Measurements from ENCODE around the gene SEPTIN10. TPM values are rescaled to one million over a fixed set of nuclear protein-coding genes. Genes with fewer than 3 reads are reported as not detected.

Gene SEPTIN10
- total RNA-seq, 1 experiment from 2014 or later = 92.5 TPM

GRCh38 chr2:109649736-109650695, 36.2 kb upstream of the SEPTIN10 start:
- H4K8ac ChIP-seq (replicated peaks; ENCODE audit: insufficient read length, low read depth, low read length) = no peak overlapping the region
- TF ChIP-seq CTCF (conservative IDR thresholded peaks at IDR 0.05) = no peak
- H3K9me3 Mint-ChIP-seq = no peaks in the 10 kb centered on the region
- no peak overlapping the region for H2BK12ac ChIP-seq (ENCODE audit: insufficient read length, low read depth, low read length)
- no peak overlapping the region for H3K18ac ChIP-seq (ENCODE audit: insufficient read length, low read depth, low read length)
- H3K79me1 ChIP-seq (ENCODE audit: insufficient read depth, low read depth, low read length, poor library complexity, severe bottlenecking) = no peaks in the 10 kb centered on the region
- no peak overlapping the region for H2AK5ac ChIP-seq (ENCODE audit: insufficient read length, low read length)
- H3K4me1 Mint-ChIP-seq = peaks cover 16 to 23% of the 10 kb centered on the region in 2 experiments
- H4K20me1 ChIP-seq (ENCODE audit: control insufficient read depth, insufficient read depth, insufficient read length) = no peaks in the 10 kb centered on the region
- H3K27ac ChIP-seq (ENCODE audit: insufficient read length, low read depth, low read length) = no peak overlapping the region
- no peak overlapping the region for H2AFZ ChIP-seq (ENCODE audit: low read length)
- H3K79me2 ChIP-seq (ENCODE audit: insufficient read depth, low read length) = no peaks in the 10 kb centered on the region
- H4K91ac ChIP-seq (ENCODE audit: insufficient read length, low read depth, low read length) = no peak overlapping the region
- no peak overlapping the region for H3K9ac ChIP-seq (ENCODE audit: extremely low read depth, insufficient read length, low read length)
- no peaks in the 10 kb centered on the region for H3K27me3 ChIP-seq (ENCODE audit: insufficient read depth, low read length)
- no peak overlapping the region for H3K4me3 Mint-ChIP-seq
- DNase-seq = no peak
- no peak overlapping the region for H3K56ac ChIP-seq (ENCODE audit: insufficient read length, low read depth, low read length)
- no peak overlapping the region for H3K4ac ChIP-seq (ENCODE audit: low read depth, low read length)
- H3K14ac ChIP-seq (ENCODE audit: insufficient read depth, low read length) = no peak overlapping the region
- H2BK20ac ChIP-seq (ENCODE audit: low read depth, low read length, poor library complexity, severe bottlenecking) = no peak overlapping the region
- no peak overlapping the region for H4K5ac ChIP-seq (ENCODE audit: insufficient read length, low read depth, low read length)
- no peaks in the 10 kb centered on the region for H3K9me3 ChIP-seq (ENCODE audit: control insufficient read depth, low read depth, low read length)
- WGBS (ENCODE audit: extremely low coverage, insufficient read length, low lambda C conversion rate) = no CpG with 5 or more reads among the region's 14 CpGs
- H3K4me1 ChIP-seq (ENCODE audit: insufficient read depth, low read length) = no peaks in the 10 kb centered on the region; the same call in 1 of the 2 replicates
- H2BK120ac ChIP-seq (ENCODE audit: low read depth, low read length, poor library complexity, severe bottlenecking) = no peak overlapping the region
- no peak overlapping the region for H2BK5ac ChIP-seq (ENCODE audit: insufficient read length, low read length)
- no peaks in the 10 kb centered on the region for H3K36me3 Mint-ChIP-seq (ENCODE audit: insufficient read depth in 1 of 3, low read depth in 3 of 3)
- H3T11ph ChIP-seq (ENCODE audit: low read length) = no peak overlapping the region
- no peak overlapping the region for H3K4me2 ChIP-seq (ENCODE audit: insufficient read depth, insufficient read length, low read length)
- no peak overlapping the region for H2BK15ac ChIP-seq (ENCODE audit: low read depth, low read length)
- no peak overlapping the region; a peak in 1 of 7 replicates for H3K27ac Mint-ChIP-seq
- H3K23ac ChIP-seq (ENCODE audit: insufficient read length, low read depth, low read length) = no peak overlapping the region
- H3K27me3 Mint-ChIP-seq (ENCODE audit: low read depth) = no peaks in the 10 kb centered on the region
- no peaks in the 10 kb centered on the region for H3K23me2 ChIP-seq (ENCODE audit: insufficient read length, low read depth, low read length, poor library complexity, severe bottlenecking)
